ENCODE data around the gene BCLAF1. TPM values are rescaled to one million over a fixed set of nuclear protein-coding genes. Genes with fewer than 3 reads are reported as not detected.

Gene BCLAF1
- total RNA-seq, 1 experiment from 2014 or later: 109 TPM

DNA sequence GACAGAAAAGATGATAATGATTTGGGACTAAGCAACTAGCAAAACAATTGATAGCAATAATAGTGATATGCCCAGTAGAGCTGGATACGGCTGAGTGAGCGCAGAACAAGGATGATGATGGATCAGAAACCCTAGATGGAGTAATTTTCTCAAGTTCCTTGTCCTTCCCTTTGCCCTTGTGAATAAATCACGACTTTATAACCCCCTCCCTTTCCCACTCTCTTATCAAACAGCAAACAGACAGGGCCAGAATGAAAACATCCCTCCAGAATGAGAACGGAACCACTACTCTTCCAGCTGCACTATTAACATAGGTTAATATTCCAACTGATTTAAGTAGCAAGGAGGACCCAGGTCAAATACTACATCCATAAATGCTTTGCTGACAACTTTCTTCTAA lies 38.3 kb downstream of the BCLAF1 start:
- Histone ChIP-seq H3K79me2 (ENCODE audit: low read depth) (peaks cover 30% of the 10 kb centered on the region), H2AFZ (no peak overlapping the region), H3K9me3 (ENCODE audit: insufficient read depth, low read depth) (no peaks in the 10 kb centered on the region), H3K27ac (no peak overlapping the region), H3K9me2 (ENCODE audit: insufficient read depth) (no peaks in the 10 kb centered on the region), H3K4me3 (peak overlapping the region; percentile 79; the same call in 1 of the 2 replicates), H3K4me2 (peak overlapping the region; percentile 92), H3K27me3 (ENCODE audit: insufficient read depth, low read depth) (no peaks in the 10 kb centered on the region), H3K4me1 (replicated peaks; ENCODE audit: insufficient read depth) (peaks cover 20% of the 10 kb centered on the region), H3F3A (ENCODE audit: insufficient read depth, low read depth) (peaks cover 58% of the 10 kb centered on the region), H4K20me1 (ENCODE audit: insufficient read depth) (0 out of 2 replicates have a peak, but pooled peaks cover 14% of the 10 kb centered on the region), H3K36me3 (ENCODE audit: low read depth) (0 out of 2 replicates have a peak, but pooled peaks cover 16% of the 10 kb centered on the region)
- ChIA-PET CTCF (no interaction called here), POLR2A (ENCODE audit: unreplicated experiment) (interaction anchor here (0.7 kb wide), 1 partner anchor 30 kb away, joined by 4 read pairs; no protein-coding TSS in a partner anchor)
- intact Hi-C loops (cut with micrococcal nuclease; ENCODE audit: unreplicated experiment): loop anchor here (2.0 to 5.0 kb wide), 2 partner anchors 39 to 301 kb away; partner anchors contain the start of gene MAP7
- no peak for TF ChIP-seq EZH2 (IDR thresholded peaks at IDR 0.05; ENCODE audit: low read depth)
- TF ChIP-seq, protein P1, sequence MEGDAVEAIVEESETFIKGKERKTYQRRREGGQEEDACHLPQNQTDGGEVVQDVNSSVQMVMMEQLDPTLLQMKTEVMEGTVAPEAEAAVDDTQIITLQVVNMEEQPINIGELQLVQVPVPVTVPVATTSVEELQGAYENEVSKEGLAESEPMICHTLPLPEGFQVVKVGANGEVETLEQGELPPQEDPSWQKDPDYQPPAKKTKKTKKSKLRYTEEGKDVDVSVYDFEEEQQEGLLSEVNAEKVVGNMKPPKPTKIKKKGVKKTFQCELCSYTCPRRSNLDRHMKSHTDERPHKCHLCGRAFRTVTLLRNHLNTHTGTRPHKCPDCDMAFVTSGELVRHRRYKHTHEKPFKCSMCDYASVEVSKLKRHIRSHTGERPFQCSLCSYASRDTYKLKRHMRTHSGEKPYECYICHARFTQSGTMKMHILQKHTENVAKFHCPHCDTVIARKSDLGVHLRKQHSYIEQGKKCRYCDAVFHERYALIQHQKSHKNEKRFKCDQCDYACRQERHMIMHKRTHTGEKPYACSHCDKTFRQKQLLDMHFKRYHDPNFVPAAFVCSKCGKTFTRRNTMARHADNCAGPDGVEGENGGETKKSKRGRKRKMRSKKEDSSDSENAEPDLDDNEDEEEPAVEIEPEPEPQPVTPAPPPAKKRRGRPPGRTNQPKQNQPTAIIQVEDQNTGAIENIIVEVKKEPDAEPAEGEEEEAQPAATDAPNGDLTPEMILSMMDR (conservative IDR thresholded peaks at IDR 0.05): no peak
- DNase-seq: no peak
- BruUV-seq (replicated peaks): no TSS peak

DNA sequence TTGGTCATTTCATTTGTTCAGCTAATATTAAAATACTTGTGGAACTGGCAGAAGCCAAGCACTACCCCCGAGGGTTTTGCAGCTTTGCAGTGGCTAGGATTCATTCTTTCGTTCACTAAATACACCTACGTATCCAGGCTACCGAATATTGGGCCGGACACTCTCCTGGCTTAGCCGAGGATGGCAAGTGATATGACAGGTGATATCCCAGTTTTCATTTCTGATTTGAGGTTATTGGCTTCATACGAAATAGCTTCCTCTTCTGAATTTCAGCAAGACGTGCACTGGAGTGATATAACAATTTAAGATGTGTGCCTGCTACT lies 39.0 kb downstream of the BCLAF1 start:
- no peak for DNase-seq
- Histone ChIP-seq H3K27me3 (ENCODE audit: insufficient read depth, low read depth) (no peaks in the 10 kb centered on the region), H3K4me1 (replicated peaks; ENCODE audit: insufficient read depth) (peaks cover 20% of the 10 kb centered on the region), H3F3A (ENCODE audit: insufficient read depth, low read depth) (peaks cover 51% of the 10 kb centered on the region), H3K9me2 (ENCODE audit: insufficient read depth) (no peaks in the 10 kb centered on the region), H3K27ac (peak overlapping the region; percentile 10; the same call in 1 of the 2 replicates), H3K4me2 (peak overlapping the region; percentile 92), H3K79me2 (ENCODE audit: low read depth) (peaks cover 30% of the 10 kb centered on the region), H2AFZ (peak overlapping the region; percentile 91), H3K9me3 (ENCODE audit: insufficient read depth, low read depth) (no peaks in the 10 kb centered on the region), H4K20me1 (ENCODE audit: insufficient read depth) (0 out of 2 replicates have a peak, but pooled peaks cover 14% of the 10 kb centered on the region), H3K4me3 (peak overlapping the region; percentile 79), H3K36me3 (ENCODE audit: low read depth) (0 out of 2 replicates have a peak, but pooled peaks cover 16% of the 10 kb centered on the region)
- ChIA-PET POLR2A (ENCODE audit: unreplicated experiment) (interaction anchor here (0.5 to 0.8 kb wide), 3 partner anchors 39 to 1350 kb away, joined by 4 to 15 read pairs (median 8); partner anchors contain the start of genes BCLAF1 and HBS1L), CTCF (interaction anchor here (0.7 kb wide), 1 partner anchor 715 kb away, joined by 3 read pairs; no protein-coding TSS in a partner anchor)
- TF ChIP-seq, protein P1 (conservative IDR thresholded peaks at IDR 0.05): no peak
- no peak for TF ChIP-seq EZH2 (IDR thresholded peaks at IDR 0.05; ENCODE audit: low read depth)
- BruUV-seq (replicated peaks): TSS peak; percentile 88
- intact Hi-C loops (cut with micrococcal nuclease; ENCODE audit: unreplicated experiment): loop anchor here (1.0 to 5.0 kb wide), 3 partner anchors 40 to 302 kb away; partner anchors contain the start of gene MAP7

DNA sequence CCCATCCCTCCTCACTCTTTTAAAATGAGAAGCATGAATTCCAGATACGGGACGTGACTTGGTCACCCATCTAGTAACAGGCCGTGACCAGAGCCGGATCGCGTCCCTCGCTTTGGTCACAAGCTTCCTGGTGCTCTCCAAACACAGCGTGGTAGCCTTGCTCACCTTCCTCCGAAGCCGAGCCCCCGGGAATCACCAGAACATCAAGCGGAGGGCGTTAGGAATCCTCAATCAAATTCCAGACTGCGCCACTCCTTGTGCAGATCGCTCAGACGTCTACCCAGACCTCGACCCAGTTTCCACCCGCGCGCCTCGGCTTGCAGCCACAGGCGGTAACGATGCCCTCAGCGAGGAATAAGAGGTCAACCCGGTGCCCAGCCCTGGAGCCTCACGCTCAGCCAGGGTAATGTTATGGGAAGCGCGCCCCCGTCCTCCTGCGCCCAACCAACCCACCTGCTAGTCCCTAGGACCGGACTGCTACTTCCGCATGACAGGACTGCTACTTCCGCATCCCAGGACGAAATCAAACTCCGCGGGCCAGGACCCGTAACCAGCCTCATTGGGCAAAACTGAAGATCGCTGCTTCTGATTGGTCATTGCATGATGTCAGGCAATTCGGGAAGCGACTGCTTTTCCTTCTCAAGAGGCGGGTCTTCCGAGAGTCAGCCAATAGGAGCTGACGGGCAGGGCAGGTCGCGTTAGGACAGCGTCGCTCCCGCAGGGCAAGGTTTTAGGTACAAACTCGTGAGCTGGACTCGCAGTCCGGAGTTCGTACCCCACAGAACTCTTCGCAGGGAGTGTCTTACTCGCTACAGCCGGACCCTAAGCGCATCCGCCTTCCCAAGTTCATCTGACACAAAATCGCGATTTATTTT lies 39.6 kb downstream of the BCLAF1 start, which contains the start of gene MTFR2:
Gene MTFR2 (minus strand): TSS at position 501 of the 875 bp plus-strand sequence. CDS start 1,212 bp downstream, outside the sequence.
- H4K20me1 ChIP-seq (ENCODE audit: insufficient read depth): 0 out of 2 replicates have a peak, but pooled peaks cover 14% of the 10 kb centered on the region
- no peaks in the 10 kb centered on the region for H3K9me3 ChIP-seq (ENCODE audit: insufficient read depth, low read depth)
- ChIA-PET CTCF (interaction anchor here (0.7 kb wide), 1 partner anchor 715 kb away, joined by 3 read pairs; no protein-coding TSS in a partner anchor), POLR2A (ENCODE audit: unreplicated experiment) (interaction anchor here (0.5 to 0.8 kb wide), 5 partner anchors 40 to 1349 kb away, joined by 4 to 21 read pairs (median 8); partner anchors contain the start of genes BCLAF1 and HBS1L)
- H3K4me2 ChIP-seq: peak within 1 kb of the TSS; percentile 92
- intact Hi-C loops (cut with micrococcal nuclease; ENCODE audit: unreplicated experiment): loop anchor here (1.0 to 5.0 kb wide), 3 partner anchors 41 to 302 kb away; partner anchors contain the start of gene MAP7
- peaks cover 30% of the 10 kb centered on the region for H3K79me2 ChIP-seq (ENCODE audit: low read depth)
- H3K9me2 ChIP-seq (ENCODE audit: insufficient read depth): no peaks in the 10 kb centered on the region
- peak; percentile 93 to 100 for DNase-seq
- H3K27me3 ChIP-seq (ENCODE audit: insufficient read depth, low read depth): no peaks in the 10 kb centered on the region
- peaks cover 20% of the 10 kb centered on the region for H3K4me1 ChIP-seq (replicated peaks; ENCODE audit: insufficient read depth)
- peak within 1 kb of the TSS; percentile 98 for H2AFZ ChIP-seq
- peak within 1 kb of the TSS; percentile 79 for H3K4me3 ChIP-seq
- H3F3A ChIP-seq (ENCODE audit: insufficient read depth, low read depth): peaks cover 45% of the 10 kb centered on the region
- TF ChIP-seq, protein P1 (conservative IDR thresholded peaks at IDR 0.05): no peak
- TF ChIP-seq EZH2 (IDR thresholded peaks at IDR 0.05; ENCODE audit: low read depth): no peak
- H3K27ac ChIP-seq: peak within 1 kb of the TSS; percentile 13; the same call in 1 of the 2 replicates
- 0 out of 2 replicates have a peak, but pooled peaks cover 16% of the 10 kb centered on the region for H3K36me3 ChIP-seq (ENCODE audit: low read depth)
- TSS peak; percentile 43 for BruUV-seq (replicated peaks)
